DOHH2 (cell line): ENCODE results near the gene CRYBG1.

ENCODE experiments used
- EZH2phosphoT487 ChIP-seq: fragments of 200-600 bp; sonication (generic); IDR thresholded peaks from 2 replicates; pipeline ENCODE4 v1.6.1; 2017; ENCODE audit warnings: borderline replicate concordance, mild to moderate bottlenecking, antibody characterized with exemption, low read length, moderate library complexity, mixed read lengths
- TF ChIP-seq, protein P1 (sequence below): fragments of 200-600 bp; sonication (generic); IDR thresholded peaks from one replicate; pipeline ENCODE4 v1.5.1; 2014; ENCODE audit warnings: antibody characterized with exemption, mild to moderate bottlenecking, low read depth, low read length; ENCODE audit not compliant: poor library complexity, severe bottlenecking

DNA sequence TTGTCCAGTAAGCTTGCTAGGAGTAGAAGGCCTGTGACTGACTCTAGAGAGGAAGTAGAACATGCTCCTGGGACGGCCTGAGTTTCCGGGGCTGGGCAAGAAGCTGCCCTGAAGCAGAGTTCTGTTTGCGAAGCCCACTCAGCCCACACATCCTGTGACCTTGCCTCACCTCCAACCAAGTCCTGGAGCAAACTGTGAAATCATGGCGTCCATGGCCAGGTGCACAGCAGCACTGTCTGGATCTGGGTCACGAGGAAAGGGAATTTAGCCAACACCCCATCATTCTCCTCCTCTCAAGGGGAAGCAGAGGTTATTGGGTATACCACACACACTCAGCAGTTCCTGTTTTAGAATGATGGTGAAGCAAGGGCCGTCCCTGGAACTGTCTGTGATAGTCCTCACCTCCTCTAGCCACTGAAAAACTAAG, 87.5 kb downstream of the CRYBG1 start:
- TF ChIP-seq, protein P1, sequence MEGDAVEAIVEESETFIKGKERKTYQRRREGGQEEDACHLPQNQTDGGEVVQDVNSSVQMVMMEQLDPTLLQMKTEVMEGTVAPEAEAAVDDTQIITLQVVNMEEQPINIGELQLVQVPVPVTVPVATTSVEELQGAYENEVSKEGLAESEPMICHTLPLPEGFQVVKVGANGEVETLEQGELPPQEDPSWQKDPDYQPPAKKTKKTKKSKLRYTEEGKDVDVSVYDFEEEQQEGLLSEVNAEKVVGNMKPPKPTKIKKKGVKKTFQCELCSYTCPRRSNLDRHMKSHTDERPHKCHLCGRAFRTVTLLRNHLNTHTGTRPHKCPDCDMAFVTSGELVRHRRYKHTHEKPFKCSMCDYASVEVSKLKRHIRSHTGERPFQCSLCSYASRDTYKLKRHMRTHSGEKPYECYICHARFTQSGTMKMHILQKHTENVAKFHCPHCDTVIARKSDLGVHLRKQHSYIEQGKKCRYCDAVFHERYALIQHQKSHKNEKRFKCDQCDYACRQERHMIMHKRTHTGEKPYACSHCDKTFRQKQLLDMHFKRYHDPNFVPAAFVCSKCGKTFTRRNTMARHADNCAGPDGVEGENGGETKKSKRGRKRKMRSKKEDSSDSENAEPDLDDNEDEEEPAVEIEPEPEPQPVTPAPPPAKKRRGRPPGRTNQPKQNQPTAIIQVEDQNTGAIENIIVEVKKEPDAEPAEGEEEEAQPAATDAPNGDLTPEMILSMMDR = no peak
- no peak for TF ChIP-seq EZH2phosphoT487
